NCI-H2171 (cell line): ENCODE results near the gene PRRG4.
"Not testable (repeated sequence)": the region's sequence is repeated elsewhere in the genome, so short reads cannot be mapped to it uniquely, and the experiment has no call there.

Experiments
- DNase-seq: peaks from one replicate; lab custom pipeline; 2025; lab: John Stamatoyannopoulos, UW

PRRG4 gene

GRCh38 chr11:32829680-32830412 is at the start of gene PRRG4:
Gene PRRG4, plus strand, starts transcription at chr11:32829927. Its CDS starts 603 bp downstream, at chr11:32830530.
- peak; percentile 58 for DNase-seq

- DNase-seq = not testable (repeated sequence)
Observed at GRCh38 chr11:32780839-32781238, 48.9 kb upstream of the PRRG4 start.

- DNase-seq = no peak
Observed at GRCh38 chr11:32781721-32782120, 48.0 kb upstream of the PRRG4 start.

GRCh38 chr11:32785262-32785661 is 44.5 kb upstream of the PRRG4 start:
- no peak for DNase-seq

GRCh38 chr11:32786811-32787210 is 42.9 kb upstream of the PRRG4 start:
- no peak for DNase-seq

- DNase-seq = no peak
Observed at GRCh38 chr11:32790916-32791315, 38.8 kb upstream of the PRRG4 start.

GRCh38 chr11:32792111-32792947 is 37.4 kb upstream of the PRRG4 start:
- no peak for DNase-seq

- DNase-seq = peak; percentile 49
Observed at GRCh38 chr11:32792948-32793475, 36.7 kb upstream of the PRRG4 start.

GRCh38 chr11:32794439-32794838 is 35.3 kb upstream of the PRRG4 start, which contains the start of gene CCDC73:
Gene CCDC73, minus strand, starts transcription at chr11:32794662. Its CDS starts 34,419 bp downstream, at chr11:32760243.
- no peak for DNase-seq

GRCh38 chr11:32796425-32796824 is 33.3 kb upstream of the PRRG4 start:
- DNase-seq = no peak

- DNase-seq = peak; percentile 41
Observed at GRCh38 chr11:32809313-32809712, 20.4 kb upstream of the PRRG4 start.

GRCh38 chr11:32817181-32817851 is 12.4 kb upstream of the PRRG4 start:
- DNase-seq = no peak

GRCh38 chr11:32817852-32818183 is 11.9 kb upstream of the PRRG4 start:
- no peak for DNase-seq

- DNase-seq = no peak
Observed at GRCh38 chr11:32819187-32819586, 10.5 kb upstream of the PRRG4 start.

- no peak for DNase-seq
Observed at GRCh38 chr11:32820497-32820896, 9.2 kb upstream of the PRRG4 start.

- no peak for DNase-seq
Observed at GRCh38 chr11:32821517-32821916, 8.2 kb upstream of the PRRG4 start.

- no peak for DNase-seq
Observed at GRCh38 chr11:32821917-32822560, 7.7 kb upstream of the PRRG4 start.

- DNase-seq = not testable (repeated sequence)
Observed at GRCh38 chr11:32823617-32824016, 6.1 kb upstream of the PRRG4 start.

- DNase-seq = no peak
Observed at GRCh38 chr11:32826113-32826512, 3.6 kb upstream of the PRRG4 start.

GRCh38 chr11:32827276-32827675 is 2.5 kb upstream of the PRRG4 start:
- no peak for DNase-seq

- DNase-seq = no peak
Observed at GRCh38 chr11:32829157-32829679, 509 bp upstream of the PRRG4 start.

GRCh38 chr11:32830413-32830738 is 649 bp downstream of the PRRG4 start:
- DNase-seq = no peak
